HG03025 (cell line): ENCODE results near the gene NUDC.
"Not testable (repeated sequence)": the region's sequence is repeated elsewhere in the genome, so short reads cannot be mapped to it uniquely, and the experiment has no call there.

ENCODE experiments used
- ATAC-seq: cut with Tn5 transposase; IDR thresholded peaks from one replicate; pipeline ENCODE4 v1.9.1; 2021; ENCODE audit warnings: mild to moderate bottlenecking, moderate library complexity; ENCODE audit not compliant: unreplicated experiment, low FRiP score

NUDC gene

DNA sequence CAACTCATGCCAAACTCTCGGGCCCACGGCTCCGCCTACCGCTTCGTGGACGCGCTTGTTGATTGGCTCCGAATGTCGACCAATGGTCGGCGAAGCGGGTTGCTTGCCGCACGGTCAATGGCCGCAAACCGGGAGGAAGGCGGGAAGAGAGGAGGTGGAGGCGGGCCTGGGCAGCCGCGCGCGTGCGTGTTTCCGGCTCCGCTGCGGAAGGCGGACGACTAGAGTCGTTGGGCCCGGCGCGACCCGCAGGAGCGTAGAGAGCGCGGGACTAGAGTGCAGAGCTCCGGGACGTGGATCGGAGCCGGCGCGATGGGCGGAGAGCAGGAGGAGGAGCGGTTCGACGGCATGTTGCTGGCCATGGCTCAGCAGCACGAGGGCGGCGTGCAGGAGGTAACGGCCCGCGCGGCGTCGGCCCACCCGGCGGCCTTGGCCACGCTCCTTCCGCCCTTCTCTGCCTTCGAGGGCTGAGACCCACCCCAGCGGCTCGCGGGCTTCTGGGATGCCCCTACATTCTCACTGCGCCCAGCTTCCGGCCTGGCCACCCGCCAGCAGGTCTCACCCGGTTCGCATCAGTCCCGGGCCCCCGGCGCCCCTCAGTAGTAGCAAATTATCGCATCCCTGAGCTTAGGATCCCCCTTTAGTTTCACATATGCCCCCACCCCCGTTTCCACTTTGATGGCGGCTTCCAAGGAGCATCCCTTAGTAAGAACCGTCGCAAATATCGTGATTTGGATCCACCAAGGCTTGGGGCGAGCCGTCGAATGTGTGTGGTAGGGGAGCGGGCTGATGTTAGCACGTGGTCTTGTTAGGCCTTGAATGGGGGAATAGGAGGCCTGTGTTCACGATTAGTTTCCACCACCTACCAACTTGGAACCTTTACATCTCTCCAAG is at the start of gene NUDC:
NUDC (plus strand) TSS at position 204 of the 891 bp plus-strand sequence; CDS start at position 310, 106 bp downstream.
- peak; percentile 90 for ATAC-seq

DNA sequence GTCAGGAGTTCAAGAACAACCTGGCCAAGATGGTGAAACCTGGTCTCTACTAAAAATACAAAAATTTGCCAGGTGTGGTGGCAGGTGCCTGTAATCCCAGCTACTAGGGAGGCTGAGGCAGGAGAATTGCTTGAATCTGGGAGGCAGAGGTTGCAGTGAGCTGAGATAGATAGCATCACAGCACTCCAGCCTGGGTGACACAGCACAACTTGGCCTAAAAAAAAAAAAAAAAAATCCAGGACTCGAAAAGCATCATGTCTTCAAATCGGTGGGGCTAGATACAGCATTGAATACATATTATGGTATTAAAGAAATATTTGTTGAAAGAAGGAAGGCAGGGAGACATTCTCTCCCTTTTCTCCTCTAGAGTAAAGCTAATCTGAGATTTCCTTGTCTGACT is 48.4 kb upstream of the NUDC start:
- ATAC-seq, result not testable (repeated sequence)

DNA sequence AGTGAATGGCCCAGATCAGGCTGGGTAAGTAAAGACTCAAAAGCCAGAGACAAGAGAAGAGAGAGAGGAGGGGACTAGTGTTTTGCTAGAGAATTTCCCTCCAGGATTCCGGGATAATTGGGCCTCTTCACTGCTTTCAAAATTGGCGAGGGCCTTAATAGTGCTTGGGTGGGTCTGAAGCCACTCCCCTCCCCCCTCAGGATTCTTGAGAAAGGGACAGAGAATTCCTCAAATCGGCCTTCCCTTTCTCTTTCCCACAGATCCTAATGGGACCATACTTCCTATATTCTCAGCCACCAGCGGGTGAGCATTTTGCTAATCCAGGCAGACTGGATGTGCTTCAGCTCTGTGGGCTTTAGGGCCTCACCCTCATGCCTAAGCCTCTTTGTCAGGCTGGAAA is 46.6 kb upstream of the NUDC start:
- no peak for ATAC-seq

DNA sequence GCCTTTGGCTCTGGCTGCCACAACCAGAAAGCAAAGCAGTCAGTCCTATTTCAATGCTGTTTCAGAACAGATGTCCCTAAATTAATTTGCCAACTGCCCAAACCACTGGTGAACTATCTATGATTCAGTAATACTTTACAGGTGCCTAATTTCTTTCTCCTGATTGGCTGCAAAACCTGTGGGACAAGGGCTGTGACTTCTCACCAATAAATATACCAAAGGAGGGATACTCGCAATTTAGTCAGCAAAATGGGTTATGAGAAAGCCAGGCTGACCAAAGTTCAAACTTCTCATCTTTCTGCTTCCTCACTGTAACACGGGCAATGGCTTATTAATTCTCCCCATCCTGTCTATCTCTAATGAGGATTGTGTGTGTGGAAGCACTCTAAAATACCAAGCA is 44.2 kb upstream of the NUDC start:
- no peak for ATAC-seq

GRCh38 chr1:26879793-26880192 is 41.8 kb upstream of the NUDC start:
- no peak for ATAC-seq

DNA sequence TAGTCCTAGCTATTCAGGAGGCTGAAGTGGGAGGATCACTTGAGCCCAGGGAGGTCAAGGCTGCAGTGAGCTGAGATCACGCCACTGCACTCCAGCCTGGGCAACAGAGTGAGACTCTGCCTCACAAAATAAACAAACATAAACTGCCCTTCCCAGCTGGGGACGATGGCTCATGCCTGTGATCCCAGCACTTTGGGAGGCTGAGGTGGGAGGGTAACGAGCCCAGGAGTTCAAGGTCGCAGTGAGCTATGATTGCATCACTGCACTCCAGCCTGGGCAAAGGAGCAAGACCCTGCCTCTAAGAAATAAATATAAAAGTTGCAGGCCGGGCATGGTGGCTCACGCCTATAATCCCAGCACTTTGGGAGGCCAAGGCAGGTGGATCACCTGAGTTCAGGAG is 39.9 kb upstream of the NUDC start:
- ATAC-seq, result not testable (repeated sequence)

DNA sequence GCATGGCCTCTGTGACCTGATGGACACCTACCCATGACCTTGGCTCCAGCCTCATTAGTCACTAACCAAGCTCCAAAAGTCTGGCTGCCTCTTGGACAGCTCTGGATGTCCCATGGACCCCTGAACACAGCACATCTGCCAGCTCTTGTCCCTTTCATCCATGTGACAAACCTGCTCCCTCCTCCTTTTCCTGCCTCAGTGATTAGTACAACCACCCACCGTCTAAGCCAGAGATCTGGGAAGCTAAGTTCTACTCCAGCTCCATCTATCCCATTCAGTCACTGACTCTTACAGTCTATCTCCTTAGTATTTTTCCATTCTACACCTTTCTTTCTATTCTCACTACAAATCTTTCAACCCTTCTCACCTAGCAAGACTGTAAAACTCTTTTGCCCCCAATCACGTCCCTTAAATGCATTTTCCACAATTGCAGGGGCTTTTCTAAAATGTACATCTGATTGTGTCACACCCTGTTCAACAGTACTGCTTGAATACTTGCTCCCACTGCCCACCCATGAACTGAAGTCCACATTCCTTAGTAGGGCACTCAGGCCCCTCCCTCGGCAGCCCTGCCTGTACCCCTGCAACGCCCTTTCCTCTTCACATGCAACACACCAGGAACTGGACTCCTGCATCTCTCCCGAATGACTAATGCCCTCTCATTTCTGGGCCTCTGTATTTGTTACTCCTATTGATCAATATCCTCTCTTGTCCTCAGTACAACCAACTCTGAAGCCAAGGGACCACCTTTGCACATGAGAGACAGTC is 38.7 kb upstream of the NUDC start:
- no peak for ATAC-seq

- no peak for ATAC-seq
Measured at GRCh38 chr1:26887125-26887524, 34.4 kb upstream of the NUDC start.

DNA sequence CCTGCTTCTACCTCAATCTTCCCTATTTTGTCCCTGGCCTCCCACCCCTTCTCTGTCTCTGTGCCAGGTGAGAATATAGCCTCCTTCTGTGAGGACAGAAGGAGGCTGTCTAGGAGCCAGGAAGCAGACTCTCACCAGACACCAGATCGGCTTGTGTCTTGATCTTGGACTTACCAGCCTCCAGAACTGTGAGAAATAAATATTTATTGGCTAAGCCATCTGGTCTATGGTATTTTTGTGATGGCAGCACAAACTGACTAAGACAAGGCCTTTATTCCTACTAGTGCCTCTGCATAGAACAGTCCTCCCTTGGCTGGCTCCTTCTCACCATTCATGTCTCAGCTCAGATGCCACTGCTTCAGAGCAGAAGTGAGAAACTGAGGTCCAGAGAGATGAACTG is 33.3 kb upstream of the NUDC start:
- no peak for ATAC-seq

DNA sequence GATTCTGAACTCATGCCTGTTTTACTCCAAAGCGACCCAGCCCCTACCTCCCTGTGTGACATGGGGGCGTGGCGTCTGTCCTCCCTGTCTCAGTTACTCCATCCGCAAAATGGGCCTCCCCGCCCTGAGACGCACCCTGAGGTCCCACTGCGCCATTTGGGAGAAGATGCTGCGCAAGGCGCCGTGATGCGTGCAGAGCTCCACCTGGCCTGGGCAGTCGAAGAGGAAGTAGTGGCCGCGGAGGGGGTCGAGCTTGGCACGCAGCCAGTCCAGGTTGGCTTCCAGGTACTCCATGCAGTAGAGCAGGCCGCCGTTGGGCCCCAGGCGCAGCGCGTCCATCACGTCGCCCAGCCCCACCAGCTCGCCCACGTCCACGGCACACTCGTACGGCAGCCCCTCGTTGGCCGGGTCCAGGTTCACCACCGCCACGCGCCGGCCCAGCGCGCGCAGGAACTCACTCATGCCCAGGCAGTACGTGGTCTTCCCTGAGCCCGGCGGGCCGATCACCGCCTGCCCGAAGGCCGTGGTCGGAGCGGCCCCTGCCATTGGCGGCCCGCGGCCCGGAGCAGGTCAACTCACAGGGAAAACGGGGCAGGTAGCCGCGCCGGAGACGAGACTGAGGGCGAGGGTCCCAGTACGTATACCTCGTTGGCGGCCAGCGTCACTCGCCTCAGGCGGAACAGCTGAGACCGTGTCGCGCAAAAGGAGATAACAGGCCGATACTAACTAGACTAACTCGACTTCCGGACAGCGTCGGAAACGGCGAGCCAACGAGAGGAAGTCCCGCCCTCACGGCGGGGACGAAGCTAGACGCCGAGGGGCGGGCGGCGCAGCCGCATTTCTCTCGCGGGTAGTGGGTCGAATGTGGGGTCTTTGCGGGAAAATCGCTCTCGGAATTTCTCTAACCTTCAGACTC is 31.7 kb upstream of the NUDC start, which contains the start of gene GPN2:
GPN2 (minus strand) TSS at position 733 of the 916 bp plus-strand sequence; CDS start at position 546, 187 bp downstream.
- ATAC-seq, result peak; percentile 77

DNA sequence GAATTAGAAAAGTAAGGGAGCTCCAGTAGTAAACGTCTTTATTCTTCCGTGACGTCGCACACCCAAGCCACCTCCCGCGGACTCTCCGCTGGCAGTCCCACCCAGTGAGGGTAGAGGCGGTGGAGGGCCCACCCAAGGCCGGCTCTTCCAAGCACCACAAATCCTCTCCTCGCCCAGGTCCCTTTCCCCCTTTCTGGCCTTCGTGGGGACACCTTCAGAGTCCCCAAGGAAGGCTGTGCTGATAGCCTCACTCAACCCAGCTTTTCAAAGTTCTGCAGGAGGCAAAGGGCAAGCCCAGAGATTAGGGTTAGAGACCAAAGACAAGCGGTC is 31.1 kb upstream of the NUDC start:
- peak; percentile 10 for ATAC-seq

DNA sequence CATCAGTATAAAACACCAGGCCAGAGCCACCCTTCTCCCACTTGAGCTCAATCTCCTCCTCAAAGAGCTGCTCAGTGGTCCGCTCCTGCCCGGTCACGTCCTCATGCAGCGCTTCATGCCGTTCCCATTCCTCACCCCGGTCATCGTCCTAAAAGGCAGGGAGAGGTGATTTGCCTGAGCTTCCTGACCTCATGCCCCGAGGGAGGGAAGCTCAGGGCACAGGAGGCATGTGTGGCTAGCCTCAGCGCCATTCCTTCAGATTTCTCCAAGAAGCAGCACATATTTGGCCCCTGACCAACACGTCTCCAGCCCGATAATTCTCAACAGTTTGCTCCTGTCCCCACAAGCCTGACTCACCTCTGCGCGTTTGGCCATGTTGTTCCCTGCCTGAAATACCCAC is 27.3 kb upstream of the NUDC start:
- ATAC-seq, result no peak

DNA sequence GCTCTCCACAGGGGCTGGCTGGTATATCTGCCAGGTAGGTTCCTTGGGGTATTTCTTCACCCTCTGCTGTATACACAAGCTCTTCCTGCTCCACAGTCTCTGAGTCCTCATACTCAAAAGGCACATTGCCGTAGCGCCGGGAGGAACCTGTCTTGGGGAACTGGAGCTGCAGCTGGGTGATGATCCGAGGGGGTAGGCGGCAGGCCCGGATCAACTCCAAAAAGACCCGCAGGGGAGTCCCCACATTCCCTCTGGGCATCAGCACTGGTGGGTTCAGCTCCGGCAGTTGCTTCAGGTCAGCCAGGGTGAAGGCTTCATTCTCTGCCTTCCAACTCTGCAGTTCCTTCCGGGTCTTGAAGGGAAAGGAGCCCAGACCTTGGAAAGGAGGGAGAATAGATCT is 24.2 kb upstream of the NUDC start:
- no peak for ATAC-seq

DNA sequence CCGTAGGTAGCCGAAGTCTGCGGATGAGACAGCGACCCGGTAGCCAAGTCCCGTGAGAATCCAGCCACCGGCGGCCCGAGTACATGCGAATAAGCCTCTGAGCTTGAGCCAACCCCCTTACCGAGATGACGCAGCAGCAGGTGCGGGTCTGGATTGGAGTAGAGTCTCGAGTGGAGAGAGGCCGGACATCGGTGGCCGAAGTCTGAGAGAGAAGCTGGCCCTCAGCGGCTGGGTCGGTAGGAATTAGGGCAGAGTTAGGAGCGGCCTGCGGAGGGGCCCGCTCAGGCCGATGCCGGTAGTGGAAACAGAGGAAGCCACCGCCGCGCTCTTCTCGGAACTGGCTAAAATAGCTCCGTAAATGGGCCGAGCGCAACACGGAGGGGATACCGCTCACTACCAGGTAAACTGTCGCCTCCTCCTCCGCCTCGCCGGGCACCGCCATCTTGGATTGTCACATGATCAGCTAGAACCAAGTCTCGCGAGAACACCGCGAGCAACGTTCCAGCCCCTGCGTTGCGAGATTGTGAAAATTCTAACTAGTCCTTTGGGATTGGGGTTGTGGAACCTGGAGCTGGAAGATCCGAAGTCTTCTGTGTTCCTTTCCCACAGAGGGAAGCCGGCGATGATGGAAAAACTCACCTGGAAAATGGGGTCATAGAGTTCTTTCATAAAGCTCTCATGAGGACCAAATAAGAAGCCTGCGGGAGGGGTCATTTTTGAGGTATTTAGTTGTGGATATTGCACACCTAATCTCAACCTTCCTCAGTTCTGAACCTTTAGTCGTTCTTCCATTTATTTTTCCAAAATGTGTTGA is 21.3 kb upstream of the NUDC start, which contains the start of gene GPATCH3:
GPATCH3 (minus strand) TSS at position 467 of the 814 bp plus-strand sequence; CDS start at position 442, 25 bp downstream.
- ATAC-seq, result no peak

GRCh38 chr1:26900815-26901511 is 20.6 kb upstream of the NUDC start:
- ATAC-seq, result no peak

GRCh38 chr1:26907071-26907917 is 14.2 kb upstream of the NUDC start:
- no peak for ATAC-seq

DNA sequence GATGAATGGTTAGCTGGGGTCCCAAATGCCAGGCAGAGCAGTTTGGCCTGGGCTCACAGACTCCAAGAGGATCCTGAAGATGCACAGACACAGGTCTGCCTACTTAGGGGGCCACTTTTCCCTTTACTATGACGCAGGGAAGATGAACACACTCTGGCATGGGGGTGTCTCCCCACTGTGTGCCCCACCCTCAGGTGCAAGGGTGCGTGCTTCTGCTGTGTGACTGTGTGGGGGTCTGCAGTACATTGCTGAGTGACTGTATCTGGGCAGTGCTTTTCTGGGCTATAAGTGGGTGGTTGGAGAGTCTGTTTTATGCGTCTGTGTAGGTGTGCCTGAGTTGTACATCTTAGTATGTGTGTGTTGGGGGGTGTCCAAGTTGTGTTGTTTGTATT is 11.6 kb upstream of the NUDC start:
- ATAC-seq, result no peak
